PC-3 (cell line): ENCODE data around the gene CLEC11A. TPM values are rescaled to one million over a fixed set of nuclear protein-coding genes. Genes with fewer than 3 reads are reported as not detected.
"Not testable (repeated sequence)": the region's sequence is repeated elsewhere in the genome, so short reads cannot be mapped to it uniquely, and the experiment has no call there.

ENCODE experiments used
- ATAC-seq: fragments of 200-7000 bp; cut with Tn5 transposase; 2 replicates; pipeline ENCODE4 v1.9.1; 2020; ENCODE audit warnings: mild to moderate bottlenecking, moderate library complexity
- BruUV-seq: library from RNA; stranded (reverse); fragments of 400-500 nt; replicated peaks from 2 replicates; lab custom pipeline; 2021; lab: Mats Ljungman, UMichigan
- CTCF ChIA-PET: fragments of 300-600 bp; sonication (Branson Sonifier 250); formaldehyde crosslinking; loops from one replicate; lab custom pipeline; 2022; ENCODE audit warnings: antibody characterized with exemption; lab: Charles Lee
- POLR2A ChIA-PET: fragments of 300-600 bp; sonication (Branson Sonifier 250); formaldehyde crosslinking; loops from one replicate; lab custom pipeline; 2022; ENCODE audit warnings: antibody characterized with exemption; ENCODE audit not compliant: unreplicated experiment; lab: Charles Lee
- DNase-seq: peaks from one replicate; pipeline ENCODE4 v3.0.0-alpha.2; 2015
- H2AFZ ChIP-seq: fragments of 300-600 bp; sonication (generic); 2 replicates; pipeline ENCODE4 v1.6.0; 2016; ENCODE audit warnings: antibody characterized with exemption, low read length
- H3F3A ChIP-seq: fragments of 300-600 bp; sonication (generic); one replicate; pipeline ENCODE4 v1.6.0; 2017; ENCODE audit warnings: antibody characterized with exemption, low read length, control low read depth, mild to moderate bottlenecking; ENCODE audit not compliant: unreplicated experiment
- H3K27ac ChIP-seq: fragments of 300-600 bp; sonication (generic); 2 replicates; pipeline ENCODE4 v1.5.1; 2016; ENCODE audit warnings: mild to moderate bottlenecking, low read length
- H3K27me3 ChIP-seq: fragments of 300-600 bp; sonication (generic); 2 replicates; pipeline ENCODE4 v1.6.1; 2016; ENCODE audit warnings: low read length, mixed read lengths
- H3K36me3 ChIP-seq: fragments of 300-600 bp; sonication (generic); 2 replicates; pipeline ENCODE4 v1.6.1; 2016; ENCODE audit warnings: low read depth, mixed run types, low read length, mixed read lengths
- H3K4me1 ChIP-seq: fragments of 300-600 bp; sonication (generic); 2 replicates; pipeline ENCODE4 v1.5.1; 2016; ENCODE audit warnings: low read length; ENCODE audit not compliant: insufficient read depth
- H3K4me2 ChIP-seq: fragments of 300-600 bp; sonication (generic); 2 replicates; pipeline ENCODE4 v1.6.0; 2016; ENCODE audit warnings: low read length
- H3K4me3 ChIP-seq: fragments of 300-600 bp; sonication (generic); 2 replicates; pipeline ENCODE4 v1.5.1; 2016; ENCODE audit warnings: mild to moderate bottlenecking, low read length, mixed read lengths
- H3K79me2 ChIP-seq: fragments of 300-600 bp; sonication (generic); 2 replicates; pipeline ENCODE4 v1.6.1; 2017; ENCODE audit warnings: low read length, mixed read lengths
- H3K9ac ChIP-seq: fragments of 300-600 bp; sonication (generic); 2 replicates; pipeline ENCODE4 v1.6.0; 2016; ENCODE audit warnings: mild to moderate bottlenecking, low read length
- H3K9me2 ChIP-seq: fragments of 300-600 bp; sonication (generic); replicated peaks from 2 replicates; pipeline ENCODE4 v1.6.1; 2016; ENCODE audit warnings: mixed run types, low read length, mixed read lengths
- H3K9me3 ChIP-seq: fragments of 300-600 bp; sonication (generic); 2 replicates; pipeline ENCODE4 v1.6.1; 2016; ENCODE audit warnings: low read length, mixed read lengths
- H4K20me1 ChIP-seq: fragments of 300-600 bp; sonication (generic); 2 replicates; pipeline ENCODE4 v1.6.1; 2016; ENCODE audit warnings: low read length, mixed read lengths
- CTCF ChIP-seq: fragments of 300-600 bp; sonication (generic); conservative IDR thresholded peaks from 2 replicates; pipeline ENCODE4 v1.5.1; 2017; ENCODE audit warnings: antibody characterized with exemption, low read depth, mild to moderate bottlenecking, low read length
- EZH2 ChIP-seq: fragments of 300-600 bp; sonication (generic); IDR thresholded peaks from one replicate; pipeline ENCODE4 v1.6.1; 2017; ENCODE audit warnings: antibody characterized with exemption, mild to moderate bottlenecking, low read length; ENCODE audit not compliant: unreplicated experiment
- EZH2phosphoT487 ChIP-seq: fragments of 300-600 bp; sonication (generic); IDR thresholded peaks from 2 replicates; pipeline ENCODE4 v1.6.1; 2018; ENCODE audit warnings: mild to moderate bottlenecking, antibody characterized with exemption, low read length, borderline replicate concordance
- intact Hi-C: fragments of 100-400 bp; cut with micrococcal nuclease; formaldehyde crosslinking; loops from 2 replicates; pipeline ENCODE4 v1.9.0; 2023
- total RNA-seq: library from RNA; depleted of rRNA; stranded (reverse); fragments of >200 nt; gene quantifications from 2 replicates; pipeline ENCODE4 v1.2.3, GENCODE V29; 2014

The CLEC11A gene
- total RNA-seq, 1 experiment from 2014 or later, result 2.3 TPM

- CTCF ChIA-PET, result no interaction called here
- Histone ChIP-seq H3K4me1 (no peaks in the 10 kb centered on the region), H3K79me2 (no peaks in the 10 kb centered on the region), H3K36me3 (no peaks in the 10 kb centered on the region), H2AFZ (no peak overlapping the region), H3K9me3 (no peaks in the 10 kb centered on the region), H3K4me2 (no peak overlapping the region), H3K4me3 (no peak overlapping the region), H3F3A (no peaks in the 10 kb centered on the region), H3K27me3 (peaks cover 17% of the 10 kb centered on the region; the same call in 1 of the 2 replicates), H4K20me1 (no peaks in the 10 kb centered on the region), H3K9me2 (no peaks in the 10 kb centered on the region), H3K27ac (no peak overlapping the region), H3K9ac (no peak overlapping the region)
- ATAC-seq (no peak), DNase-seq (no peak)
- POLR2A ChIA-PET, result no interaction called here
- intact Hi-C loops, result no loop called here
- BruUV-seq, result no TSS peak
- TF ChIP-seq CTCF, result no peak
- no peak for TF ChIP-seq EZH2phosphoT487
- TF ChIP-seq EZH2, result no peak
These were observed 45.1 kb downstream of the CLEC11A start for GRCh38 chr19:50768277-50768676.

GRCh38 chr19:50770164-50770563, 47.0 kb downstream of the CLEC11A start, which contains the start of gene GPR32:
TSS of gene GPR32 (plus strand) at chr19:50770464. CDS start at chr19:50770601, 137 bp downstream.
- POLR2A ChIA-PET, H3F3A ChIP-seq, H3K9ac ChIP-seq, H3K79me2 ChIP-seq, H3K4me2 ChIP-seq, DNase-seq, CTCF ChIA-PET, H3K9me2 ChIP-seq, H2AFZ ChIP-seq, BruUV-seq, H3K36me3 ChIP-seq, H3K27ac ChIP-seq, H4K20me1 ChIP-seq, ATAC-seq, H3K9me3 ChIP-seq, intact Hi-C loops, H3K4me1 ChIP-seq, H3K4me3 ChIP-seq: not testable (repeated sequence)
- H3K27me3 ChIP-seq, result peaks cover 14% of the 10 kb centered on the region

GRCh38 chr19:50770888-50771287, 47.7 kb downstream of the CLEC11A start:
- no peak overlapping the region for H3K27ac ChIP-seq
- no peaks in the 10 kb centered on the region for H3K9me3 ChIP-seq
- no peaks in the 10 kb centered on the region for H3K36me3 ChIP-seq
- no peak overlapping the region for H2AFZ ChIP-seq
- no peaks in the 10 kb centered on the region for H4K20me1 ChIP-seq
- no peaks in the 10 kb centered on the region for H3F3A ChIP-seq
- ATAC-seq (no peak), DNase-seq (no peak)
- H3K27me3 ChIP-seq, result peaks cover 15% of the 10 kb centered on the region
- BruUV-seq, result no TSS peak
- no peaks in the 10 kb centered on the region for H3K79me2 ChIP-seq
- no peak overlapping the region for H3K4me2 ChIP-seq
- H3K4me3 ChIP-seq, result no peak overlapping the region
- ChIA-PET POLR2A (no interaction called here), CTCF (no interaction called here)
- no peaks in the 10 kb centered on the region for H3K4me1 ChIP-seq
- intact Hi-C loops, result no loop called here
- H3K9ac ChIP-seq, result no peak overlapping the region
- no peak for TF ChIP-seq EZH2
- TF ChIP-seq EZH2phosphoT487, result no peak
- TF ChIP-seq CTCF, result no peak
- H3K9me2 ChIP-seq, result no peaks in the 10 kb centered on the region
